BE2C (cell line): ENCODE measurements around the gene RTN4RL1.

ENCODE experiments used
- DNase-seq: peaks from one replicate; pipeline ENCODE4 v3.0.0-alpha.2; 2020
- H3K27me3 ChIP-seq: fragments of 250-450 bp; sonication (Bioruptor Pico); 2 replicates; pipeline ENCODE4 v1.5.1; 2020; ENCODE audit warnings: mild to moderate bottlenecking
- H3K36me3 ChIP-seq: fragments of 250-450 bp; sonication (Bioruptor Pico); 2 replicates; pipeline ENCODE4 v1.5.1; 2020; ENCODE audit warnings: mild to moderate bottlenecking
- H3K4me1 ChIP-seq: fragments of 250-450 bp; sonication (Bioruptor Pico); 2 replicates; pipeline ENCODE4 v1.5.1; 2020
- H3K4me3 ChIP-seq: 2 replicates; pipeline ENCODE4 v1.5.1; 2011; ENCODE audit warnings: low read depth, low read length
- H3K9me3 ChIP-seq: fragments of 250-450 bp; sonication (Bioruptor Pico); 2 replicates; pipeline ENCODE4 v1.5.1; 2020
- CTCF ChIP-seq: IDR thresholded peaks from 2 replicates; pipeline ENCODE4 v1.5.1; 2012; ENCODE audit warnings: mild to moderate bottlenecking, low read depth, low read length

RTN4RL1 gene

DNA sequence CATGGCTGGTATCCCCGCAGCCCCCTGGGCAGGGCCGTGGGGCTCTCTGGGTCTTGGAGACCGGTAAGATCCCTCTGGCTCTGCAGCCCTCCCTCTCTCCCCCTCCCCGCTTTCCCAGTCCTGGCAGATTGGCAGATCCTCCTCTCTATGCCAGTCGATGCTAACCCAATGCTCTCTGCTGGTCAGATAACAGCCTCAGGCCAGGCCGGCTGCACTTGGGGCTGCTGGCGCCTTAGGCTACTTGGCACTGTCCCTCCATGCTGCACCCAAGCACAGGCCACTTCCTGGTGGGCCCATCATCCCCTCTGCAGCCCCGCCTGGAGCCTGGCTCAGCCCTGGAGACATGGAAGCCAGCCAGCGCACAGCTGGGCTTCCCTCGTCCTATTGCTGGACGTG, 81.7 kb downstream of the RTN4RL1 start:
- no peak overlapping the region for H3K4me3 ChIP-seq
- no peak for TF ChIP-seq CTCF
- H3K36me3 ChIP-seq = no peaks in the 10 kb centered on the region
- peak; percentile 44 for DNase-seq
- H3K27me3 ChIP-seq = no peaks in the 10 kb centered on the region
- H3K9me3 ChIP-seq = no peaks in the 10 kb centered on the region
- peaks cover 8% of the 10 kb centered on the region for H3K4me1 ChIP-seq

DNA sequence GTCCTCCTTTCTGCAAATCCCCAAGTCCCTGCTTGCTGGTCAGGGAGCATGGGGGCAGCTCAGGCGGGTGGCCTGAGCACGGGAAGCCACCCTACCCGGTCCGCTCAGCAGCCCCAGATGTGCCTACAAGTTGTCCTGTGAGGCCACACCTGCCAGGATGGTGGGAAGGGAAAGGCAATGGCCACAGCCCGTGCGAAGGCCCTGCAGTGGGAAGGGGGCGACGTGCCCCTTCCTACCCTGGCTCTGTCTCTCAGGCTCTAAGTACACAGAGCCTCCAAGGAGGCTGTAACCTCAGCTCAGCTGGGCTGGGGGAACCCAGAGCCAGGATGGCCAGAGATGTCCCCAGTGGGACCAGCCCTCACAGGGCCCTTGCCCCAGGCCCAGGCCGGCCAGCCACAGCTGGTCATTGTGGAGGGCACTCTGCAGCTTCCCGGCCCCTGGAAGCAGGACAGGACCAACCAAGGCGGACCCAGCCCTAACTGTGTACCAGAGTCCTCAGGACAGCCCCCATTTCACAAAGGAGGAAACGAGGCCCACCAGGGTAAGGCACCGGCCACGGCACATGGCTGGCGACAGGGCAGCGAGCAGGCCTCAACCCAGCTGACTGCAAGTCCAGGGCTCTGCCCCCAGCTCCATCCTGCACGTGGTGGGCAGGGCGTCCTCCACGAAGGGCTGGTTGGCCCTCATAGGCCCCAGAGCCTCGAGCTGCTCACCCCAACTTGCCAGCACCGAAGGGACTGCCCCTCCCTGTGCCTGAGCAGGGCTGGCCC, 82.3 kb downstream of the RTN4RL1 start:
- no peaks in the 10 kb centered on the region for H3K27me3 ChIP-seq
- no peaks in the 10 kb centered on the region for H3K9me3 ChIP-seq
- H3K4me1 ChIP-seq = peaks cover 8% of the 10 kb centered on the region
- no peak overlapping the region for H3K4me3 ChIP-seq
- DNase-seq = no peak
- no peaks in the 10 kb centered on the region for H3K36me3 ChIP-seq
- TF ChIP-seq CTCF = no peak

DNA sequence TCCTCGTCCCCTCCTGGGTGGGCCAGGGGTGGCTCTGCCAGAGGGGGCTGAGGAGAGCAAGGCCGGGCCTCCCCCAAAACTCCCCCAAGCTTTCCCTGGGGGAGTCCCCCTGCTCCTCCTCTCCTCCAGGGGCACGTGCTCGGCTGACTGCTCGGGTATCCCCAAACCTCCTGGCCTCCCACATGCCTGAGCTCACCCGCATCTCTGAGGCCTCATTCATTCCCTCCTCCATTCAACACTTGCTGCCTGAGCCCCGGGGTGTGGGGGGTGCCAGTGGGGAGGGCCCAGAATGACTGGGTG, 83.1 kb downstream of the RTN4RL1 start:
- Histone ChIP-seq H3K9me3 (no peaks in the 10 kb centered on the region), H3K27me3 (no peaks in the 10 kb centered on the region), H3K36me3 (no peaks in the 10 kb centered on the region), H3K4me3 (no peak overlapping the region), H3K4me1 (no peaks in the 10 kb centered on the region; the same call in 1 of the 2 replicates)
- no peak for DNase-seq
- TF ChIP-seq CTCF = no peak

DNA sequence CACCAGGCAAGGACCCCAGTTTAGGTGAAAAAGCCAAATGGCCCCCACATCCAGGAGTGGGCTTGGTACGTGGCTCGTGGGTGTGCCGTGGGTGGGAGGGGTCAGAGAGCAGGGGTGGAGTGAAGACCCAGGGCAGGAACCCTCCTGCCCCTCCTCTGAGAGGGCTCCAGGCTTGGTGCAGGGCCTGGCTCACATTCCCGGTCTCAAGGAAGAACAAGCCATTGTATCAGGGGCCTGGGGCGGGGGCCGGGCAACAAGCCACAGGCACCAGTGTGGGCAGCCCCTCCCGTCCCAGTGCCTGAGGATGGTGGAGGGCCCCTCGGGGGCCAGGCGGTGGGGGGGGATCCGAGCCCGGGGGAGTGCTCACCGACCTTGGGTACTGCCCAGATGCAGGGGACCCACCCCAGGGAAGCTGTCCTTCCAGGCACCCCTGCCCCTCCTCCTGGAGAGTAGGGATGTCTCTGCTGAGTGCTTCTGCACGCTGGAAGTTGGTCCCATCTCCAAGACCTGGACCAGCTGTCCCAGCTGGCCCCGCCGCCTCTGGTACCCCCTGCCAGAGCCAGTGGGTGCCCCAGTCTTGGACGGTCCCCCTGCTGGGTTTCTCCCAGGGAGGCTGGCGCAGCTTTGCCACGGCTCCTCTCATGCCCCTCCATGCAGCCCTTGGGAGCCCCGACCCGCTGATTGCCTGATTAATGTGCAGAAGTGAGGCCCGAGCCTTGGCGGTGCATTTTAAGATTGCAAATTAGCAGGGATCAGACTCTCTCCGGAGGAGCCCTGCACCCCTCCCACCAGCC, 83.7 kb downstream of the RTN4RL1 start:
- Histone ChIP-seq H3K4me1 (no peaks in the 10 kb centered on the region), H3K9me3 (no peaks in the 10 kb centered on the region), H3K4me3 (no peak overlapping the region), H3K36me3 (no peaks in the 10 kb centered on the region), H3K27me3 (no peaks in the 10 kb centered on the region)
- TF ChIP-seq CTCF = no peak
- no peak for DNase-seq

DNA sequence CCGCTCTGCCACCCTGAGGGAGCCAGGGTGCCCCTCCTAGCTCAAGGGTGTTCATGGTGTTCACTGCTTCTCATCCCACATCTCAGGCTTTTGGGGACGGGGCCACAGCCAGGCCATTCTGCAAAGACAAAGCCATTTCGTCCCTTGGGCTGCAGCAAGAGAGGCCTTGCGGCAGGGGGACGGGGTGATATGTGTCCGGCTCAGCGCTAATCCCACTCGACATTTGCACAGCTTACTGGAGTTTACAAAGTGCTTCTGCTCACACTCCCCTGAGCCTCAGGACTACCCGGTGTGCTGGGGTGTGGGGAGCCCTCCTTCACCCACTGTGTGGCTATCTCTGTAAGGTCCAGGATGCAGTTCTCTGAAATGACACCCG, 84.3 kb downstream of the RTN4RL1 start:
- Histone ChIP-seq H3K36me3 (no peaks in the 10 kb centered on the region), H3K9me3 (no peaks in the 10 kb centered on the region), H3K4me1 (no peaks in the 10 kb centered on the region), H3K27me3 (no peaks in the 10 kb centered on the region), H3K4me3 (no peak overlapping the region)
- no peak for TF ChIP-seq CTCF
- DNase-seq = no peak
